CD4-positive, alpha-beta T cell treated with Interleukin-17A for 4 hours (primary cell): ENCODE results near the gene STARD13.

Experiments used
- DNase-seq: peaks from one replicate; pipeline ENCODE4 v3.0.0-alpha.2; 2020; ENCODE audit warnings: mixed read lengths

Gene STARD13

GRCh38 chr13:33272531-33273124 is 12.9 kb downstream of the STARD13 start:
- DNase-seq, result no peak

GRCh38 chr13:33271759-33272158 is 13.8 kb downstream of the STARD13 start:
- no peak for DNase-seq

- DNase-seq, result no peak
Observed at GRCh38 chr13:33270895-33271538, 14.5 kb downstream of the STARD13 start.

- no peak for DNase-seq
Observed at GRCh38 chr13:33265607-33266006, 19.9 kb downstream of the STARD13 start.

- no peak for DNase-seq
Observed at GRCh38 chr13:33265133-33265532, 20.4 kb downstream of the STARD13 start.

- DNase-seq, result no peak
Observed at GRCh38 chr13:33264620-33264978, 21.0 kb downstream of the STARD13 start.

GRCh38 chr13:33263976-33264619 is 21.5 kb downstream of the STARD13 start:
- DNase-seq, result no peak

GRCh38 chr13:33263484-33263883 is 22.1 kb downstream of the STARD13 start:
- DNase-seq, result no peak

GRCh38 chr13:33262997-33263396 is 22.6 kb downstream of the STARD13 start:
- no peak for DNase-seq

GRCh38 chr13:33262594-33262993 is 23.0 kb downstream of the STARD13 start:
- DNase-seq, result no peak

- no peak for DNase-seq
Observed at GRCh38 chr13:33262062-33262487, 23.5 kb downstream of the STARD13 start.

- no peak for DNase-seq
Observed at GRCh38 chr13:33261387-33262061, 24.0 kb downstream of the STARD13 start.

- no peak for DNase-seq
Observed at GRCh38 chr13:33260168-33261098, 25.1 kb downstream of the STARD13 start.

GRCh38 chr13:33259296-33259695 is 26.3 kb downstream of the STARD13 start:
- DNase-seq, result no peak

GRCh38 chr13:33258808-33259193 is 26.8 kb downstream of the STARD13 start:
- no peak for DNase-seq

- no peak for DNase-seq
Observed at GRCh38 chr13:33257841-33258807, 27.4 kb downstream of the STARD13 start.

GRCh38 chr13:33256148-33256840 is 29.3 kb downstream of the STARD13 start:
- no peak for DNase-seq

GRCh38 chr13:33252135-33252534 is 33.4 kb downstream of the STARD13 start:
- DNase-seq, result no peak

GRCh38 chr13:33251131-33251661 is 34.4 kb downstream of the STARD13 start:
- no peak for DNase-seq

GRCh38 chr13:33250609-33251008 is 34.9 kb downstream of the STARD13 start:
- no peak for DNase-seq

- no peak for DNase-seq
Observed at GRCh38 chr13:33249894-33250293, 35.7 kb downstream of the STARD13 start.
